Measurements from ENCODE around the gene HSD17B4.
"Not testable (repeated sequence)": the region's sequence is repeated elsewhere in the genome, so short reads cannot be mapped to it uniquely, and the experiment has no call there.

The HSD17B4 gene

GRCh38 chr5:119483155-119483554 lies 30.9 kb downstream of the HSD17B4 start:
- DNase-seq = no peak

DNA sequence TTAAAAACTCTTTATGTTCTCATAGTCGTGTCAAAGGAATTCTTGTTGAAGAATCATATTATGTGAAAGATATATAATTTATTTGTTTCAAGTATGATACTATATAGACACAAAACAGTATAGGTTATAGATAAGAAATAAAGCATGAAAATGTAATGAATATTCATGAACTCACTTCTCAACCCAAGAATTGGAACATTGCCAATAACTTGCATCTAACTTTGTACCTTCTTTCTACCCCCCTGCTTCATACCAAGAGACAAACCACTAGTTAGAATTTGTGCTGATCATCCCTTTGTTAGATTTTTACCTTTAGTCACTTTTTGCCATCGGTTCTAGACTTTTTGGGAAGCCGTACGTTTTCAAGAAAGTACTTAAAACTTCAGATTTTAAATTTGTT lies 32.6 kb downstream of the HSD17B4 start:
- DNase-seq = no peak

DNA sequence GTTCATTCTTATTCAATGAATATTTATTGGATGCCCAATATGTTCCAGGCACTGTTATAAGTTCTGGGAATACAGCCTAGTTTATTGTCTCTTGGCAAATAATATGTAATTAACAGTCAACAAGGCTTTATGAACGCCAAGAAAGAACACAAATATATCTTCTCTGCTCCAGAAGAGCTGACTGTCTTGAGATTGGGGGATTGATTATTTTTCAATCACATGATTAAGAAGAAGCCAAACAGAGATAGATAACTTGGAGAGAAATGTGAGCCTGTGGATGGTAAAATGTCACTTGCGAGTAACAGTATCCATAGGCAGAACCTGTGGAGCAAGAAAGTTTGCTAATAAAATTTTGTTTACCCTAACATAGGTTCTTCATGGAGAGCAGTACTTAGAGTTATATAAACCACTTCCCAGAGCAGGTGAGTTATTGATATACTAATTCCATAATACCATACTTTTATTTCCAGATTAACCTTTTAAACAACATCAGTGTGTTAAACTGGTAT lies 49.4 kb downstream of the HSD17B4 start:
- no peak for DNase-seq

- DNase-seq = not testable (repeated sequence)
These were observed 51.6 kb downstream of the HSD17B4 start for GRCh38 chr5:119503939-119504338.

DNA sequence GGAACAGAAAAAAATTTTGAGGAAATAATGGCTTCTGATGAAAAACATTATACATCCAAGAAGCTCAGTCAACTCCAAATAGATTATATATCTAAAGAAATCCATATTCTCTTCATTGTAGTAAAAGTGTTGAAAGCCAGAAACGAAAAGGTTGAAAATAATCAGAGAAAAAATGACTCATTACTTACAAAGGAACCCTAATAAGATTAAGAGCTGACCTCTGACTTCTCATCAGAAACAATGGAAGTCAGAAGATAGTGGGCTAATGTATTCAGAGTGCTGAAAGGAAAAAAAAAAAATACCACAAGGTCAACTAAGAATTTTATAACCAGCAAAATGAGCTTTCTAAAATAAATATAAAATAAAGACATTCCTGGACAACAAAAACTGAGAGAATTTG lies 60.0 kb downstream of the HSD17B4 start:
- no peak for DNase-seq

GRCh38 chr5:119515192-119515591 lies 62.9 kb downstream of the HSD17B4 start:
- DNase-seq = no peak

DNA sequence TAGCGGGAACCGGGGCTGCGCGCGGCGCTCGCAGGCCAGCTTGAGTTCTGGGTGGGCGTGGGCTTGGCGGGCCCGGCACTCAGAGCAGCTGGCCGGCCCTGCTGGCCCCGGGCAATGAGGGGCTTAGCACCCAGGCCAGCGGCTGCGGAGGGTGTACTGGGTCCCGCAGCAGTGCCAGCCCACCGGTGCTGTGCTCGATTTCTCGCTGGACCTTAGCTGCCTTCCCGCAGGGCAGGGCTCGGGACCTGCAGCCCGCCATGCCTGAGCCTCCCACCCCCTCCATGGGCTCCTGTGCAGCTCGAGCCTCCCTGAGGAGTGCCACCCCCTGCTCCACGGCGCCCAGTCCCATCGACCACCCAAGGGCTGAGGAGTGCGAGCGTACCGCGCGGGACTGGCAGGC lies 64.8 kb downstream of the HSD17B4 start:
- DNase-seq = not testable (repeated sequence)

GRCh38 chr5:119521232-119521631 lies 68.9 kb downstream of the HSD17B4 start:
- no peak for DNase-seq

GRCh38 chr5:119522841-119523240 lies 70.5 kb downstream of the HSD17B4 start:
- no peak for DNase-seq

GRCh38 chr5:119524485-119524884 lies 72.2 kb downstream of the HSD17B4 start:
- no peak for DNase-seq

DNA sequence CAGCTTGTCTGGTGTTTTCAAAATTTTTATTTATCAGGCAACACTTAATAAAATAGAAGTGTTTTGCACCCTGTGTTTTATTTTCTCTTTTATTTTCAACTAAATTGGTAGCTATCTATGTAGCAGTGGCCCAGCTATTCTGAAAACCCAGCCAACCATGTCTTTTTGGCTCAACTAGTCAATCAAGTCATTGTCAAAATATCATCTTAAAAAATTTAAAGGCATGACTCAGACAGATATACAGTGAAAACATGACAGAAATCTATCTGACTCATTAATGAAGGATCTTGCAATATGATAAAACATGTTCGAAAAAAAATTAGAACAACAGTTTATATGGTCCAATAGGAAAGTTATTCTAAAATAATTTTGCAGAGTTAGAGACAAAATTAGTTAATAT lies 75.1 kb downstream of the HSD17B4 start:
- DNase-seq = no peak

DNA sequence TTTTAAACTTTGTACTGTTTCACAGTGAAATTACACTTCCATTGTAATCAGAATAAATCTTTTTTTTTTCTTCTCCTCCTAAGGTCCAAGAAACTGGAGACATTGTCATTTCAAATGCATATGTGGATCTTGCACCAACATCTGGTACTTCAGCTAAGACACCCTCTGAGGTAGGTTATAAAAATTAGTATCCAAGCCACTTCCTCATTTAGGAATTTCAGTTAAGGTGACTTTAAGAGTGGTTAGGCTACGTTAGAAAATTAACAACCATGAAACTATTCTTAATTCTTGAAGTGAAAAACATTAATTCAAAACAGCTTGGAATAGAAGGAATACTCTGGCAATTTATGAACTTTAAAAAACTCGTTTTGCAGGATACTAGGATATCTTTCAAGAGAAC lies 77.5 kb downstream of the HSD17B4 start:
- DNase-seq = no peak

DNA sequence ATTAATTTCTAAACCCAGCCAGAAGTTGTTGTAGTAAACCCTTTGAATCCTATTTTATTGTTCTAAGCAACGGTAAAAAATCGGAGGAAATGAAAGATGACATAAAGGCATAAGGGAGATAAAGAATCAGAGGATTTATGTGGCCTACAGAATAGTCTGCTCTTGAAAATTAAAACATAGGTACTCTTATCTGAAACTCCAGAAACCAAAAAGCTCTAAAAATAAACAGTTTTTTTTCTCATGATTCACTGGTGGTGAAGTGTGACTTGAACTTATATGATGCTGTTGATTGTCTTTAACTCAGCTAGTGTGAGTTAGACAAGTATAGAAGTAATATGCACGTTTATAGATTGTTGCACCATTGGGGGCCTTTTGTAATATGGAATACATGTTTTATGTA lies 80.3 kb downstream of the HSD17B4 start:
- DNase-seq = no peak

- DNase-seq = no peak
These were observed 85.4 kb downstream of the HSD17B4 start for GRCh38 chr5:119537704-119538103.

GRCh38 chr5:119541716-119542115 lies 89.4 kb downstream of the HSD17B4 start:
- no peak for DNase-seq

- no peak for DNase-seq
These were observed 99.5 kb downstream of the HSD17B4 start for GRCh38 chr5:119551819-119552218.

- no peak for DNase-seq
These were observed 102.3 kb downstream of the HSD17B4 start for GRCh38 chr5:119554597-119554996.

- no peak for DNase-seq
These were observed 118.6 kb downstream of the HSD17B4 start for GRCh38 chr5:119570910-119571309.

DNA sequence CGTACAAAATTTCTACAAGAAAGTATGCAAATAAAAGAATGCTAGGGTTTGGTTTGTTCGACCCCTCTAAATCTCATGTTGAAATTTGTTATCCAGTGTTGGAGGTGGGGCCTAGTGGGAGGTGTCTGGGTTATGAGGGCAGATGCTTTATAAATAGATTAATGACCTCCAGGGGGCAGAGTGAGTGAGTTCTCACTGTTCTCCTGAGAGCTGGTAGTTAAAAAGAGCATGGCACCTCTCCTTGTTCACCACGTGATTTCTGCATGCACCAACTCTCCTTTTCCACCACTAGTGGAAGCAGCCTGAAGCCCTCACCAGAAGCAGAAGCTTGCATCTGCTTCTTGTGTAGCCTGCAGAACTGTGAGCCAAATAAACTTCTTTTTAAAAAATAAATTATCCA lies 126.6 kb downstream of the HSD17B4 start:
- no peak for DNase-seq

- DNase-seq = no peak
These were observed 130.7 kb downstream of the HSD17B4 start for GRCh38 chr5:119582987-119583386.

- no peak for DNase-seq
These were observed 131.4 kb downstream of the HSD17B4 start for GRCh38 chr5:119583684-119584083.
